H1 (cell line): ENCODE measurements around the gene TMEM135. TPM values are rescaled to one million over a fixed set of nuclear protein-coding genes. Genes with fewer than 3 reads are reported as not detected.

Source experiments
- BCL11A ChIP-seq, 2 experiments: IDR thresholded peaks; one replicate each; pipeline ENCODE4 v1.6.1; 2011; ENCODE audit warnings: low read depth in 2 of 2, low read length in 2 of 2, mild to moderate bottlenecking in 2 of 2
- CBX5 ChIP-seq: fragments of 300-800, 300-1000 bp; sonication (generic); IDR thresholded peaks from 2 replicates; pipeline ENCODE4 v1.7.1; 2016; ENCODE audit warnings: antibody characterized with exemption, low read length, low read depth
- CHD2 ChIP-seq: IDR thresholded peaks from 2 replicates; pipeline ENCODE4 v1.6.1; 2012; ENCODE audit warnings: low read length, improper control_type of control experiment
- EZH2 ChIP-seq: fragments of 200-600 bp; sonication (generic); IDR thresholded peaks from 2 replicates; pipeline ENCODE4 v1.7.1; 2012; ENCODE audit warnings: low read depth, mild to moderate bottlenecking, moderate library complexity, low read length, inconsistent platforms; ENCODE audit not compliant: severe bottlenecking
- GABPA ChIP-seq: IDR thresholded peaks from 2 replicates; pipeline ENCODE4 v1.6.1; 2011; ENCODE audit warnings: mild to moderate bottlenecking, low read length, moderate library complexity, borderline replicate concordance; ENCODE audit not compliant: insufficient read depth
- HDAC2 ChIP-seq, 2 experiments: fragments of 300-600 bp in 1 of 2; sonication (generic) in 1 of 2; IDR thresholded peaks; 2 replicates each; pipeline ENCODE4 v1.6.1; 2011 to 2012; ENCODE audit warnings: low read depth in 2 of 2, low read length in 2 of 2, mild to moderate bottlenecking in 2 of 2, moderate library complexity in 2 of 2, borderline replicate concordance in 1 of 2, inconsistent platforms in 1 of 2
- JUN ChIP-seq: IDR thresholded peaks from 2 replicates; pipeline ENCODE4 v1.6.1; 2011; ENCODE audit warnings: low read depth, mild to moderate bottlenecking, improper control_type of control experiment, low read length
- POLR2AphosphoS5 ChIP-seq: IDR thresholded peaks from 2 replicates; pipeline ENCODE4 v1.6.1; 2011; ENCODE audit warnings: low read depth, low read length
- POU5F1 ChIP-seq: IDR thresholded peaks from 2 replicates; pipeline ENCODE4 v1.6.1; 2011; ENCODE audit warnings: low read depth, mild to moderate bottlenecking, low read length, moderate library complexity
- RBBP5 ChIP-seq: IDR thresholded peaks from 2 replicates; pipeline ENCODE4 v1.7.1; 2012; ENCODE audit warnings: low read depth, mild to moderate bottlenecking, inconsistent platforms, low read length, moderate library complexity, borderline replicate concordance
- RNF2 ChIP-seq: fragments of 200-900, 300-1000 bp; sonication (generic); IDR thresholded peaks from 2 replicates; pipeline ENCODE4 v1.7.1; 2016; ENCODE audit warnings: borderline replicate concordance, low read depth, mild to moderate bottlenecking, antibody characterized with exemption, low read length; ENCODE audit not compliant: poor library complexity, severe bottlenecking; ENCODE audit errors: missing control alignments
- SIRT6 ChIP-seq: IDR thresholded peaks from one replicate; pipeline ENCODE4 v1.7.1; 2012; ENCODE audit warnings: low read length, inconsistent platforms
- SIX5 ChIP-seq: IDR thresholded peaks from 2 replicates; pipeline ENCODE4 v1.6.1; 2011; ENCODE audit warnings: mild to moderate bottlenecking, low read depth, low read length
- SP2 ChIP-seq: IDR thresholded peaks from 2 replicates; pipeline ENCODE4 v1.6.1; 2012; ENCODE audit warnings: mild to moderate bottlenecking, low read length, inconsistent platforms
- SRF ChIP-seq: IDR thresholded peaks from 2 replicates; pipeline ENCODE4 v1.6.1; 2011; ENCODE audit warnings: mild to moderate bottlenecking, low read depth, low read length, moderate library complexity
- SUZ12 ChIP-seq: fragments of 200-600 bp; sonication (generic); IDR thresholded peaks from 2 replicates; pipeline ENCODE4 v1.6.1; 2012; ENCODE audit warnings: mild to moderate bottlenecking, inconsistent platforms, low read length, moderate library complexity, mixed read lengths
- TAF1 ChIP-seq: IDR thresholded peaks from 2 replicates; pipeline ENCODE4 v1.6.1; 2011; ENCODE audit warnings: mild to moderate bottlenecking, low read depth, low read length
- YY1 ChIP-seq: IDR thresholded peaks from 2 replicates; pipeline ENCODE4 v1.6.1; 2011; ENCODE audit warnings: low read depth, mild to moderate bottlenecking, low read length
- polyA plus RNA-seq, 7 experiments: library from polyadenylated mRNA; depleted of rRNA in 3 of 7; stranded (reverse) in 5 of 7; unstranded in 2 of 7; fragments of >200 nt in 5 of 7; fragments of 200-250 nt in 2 of 7; gene quantifications; 1 replicate in 5 of 7; 2 replicates in 1 of 7; 4 replicates in 1 of 7; pipeline versions ENCODE4 v1.2.1 to v1.2.3, GENCODE V29; 2011 to 2013; ENCODE audit warnings: missing spikeins in 2 of 7, mixed read lengths in 2 of 7
- total RNA-seq: library from RNA; stranded (reverse); fragmentation: NEBNext Ultra II Directional; extraction: Animal tissue kit (Norgen Biotek cat#: 25700); gene quantifications from 2 replicates; pipeline ENCODE4 v1.2.1, GENCODE V29; 2021

Gene TMEM135
- total and polyA plus RNA-seq, 2 of the 8 experiments (the other 6 are each of a cell fraction or from before 2014, with no cell fraction given): 9.3 to 31.3 TPM

- no peak for TF ChIP-seq CBX5
- TF ChIP-seq SIRT6: no peak
- no peak for TF ChIP-seq BCL11A (IDR thresholded peaks at IDR 0.05; ENCODE audit: low read depth in 2 of 2, low read length in 2 of 2)
- 0 out of 2 replicates have a peak, but pooled peaks have one; percentile 38 for TF ChIP-seq YY1
- TF ChIP-seq TAF1: no peak
- no peak for TF ChIP-seq SUZ12
- no peak for TF ChIP-seq RNF2
- TF ChIP-seq HDAC2 (IDR thresholded peaks at IDR 0.05; ENCODE audit: borderline replicate concordance in 1 of 2, low read depth in 2 of 2, low read length in 2 of 2): no peak
- no peak for TF ChIP-seq EZH2
- TF ChIP-seq POU5F1: no peak
- no peak for TF ChIP-seq CHD2
- TF ChIP-seq GABPA: peak; percentile 31; the same call in 1 of the 2 replicates
- TF ChIP-seq POLR2AphosphoS5: no peak
- TF ChIP-seq SP2: no peak
- no peak for TF ChIP-seq SIX5
- TF ChIP-seq JUN: no peak
- no peak for TF ChIP-seq RBBP5
- no peak for TF ChIP-seq SRF
Measured at GRCh38 chr11:87352759-87353707, 315.3 kb downstream of the TMEM135 start (continued).
